Heart right ventricle (tissue), 16 donors: Measurements from ENCODE around the gene MYH8. TPM values are rescaled to one million over a fixed set of nuclear protein-coding genes. Genes with fewer than 3 reads are reported as not detected.

Source experiments
- ATAC-seq, 8 donors: fragments of 200-7000 bp; cut with Tn5 transposase; one replicate each; pipeline ENCODE4 v1.9.1; 2020; ENCODE audit warnings: mild to moderate bottlenecking in 8 of 8, moderate library complexity in 8 of 8, moderate number of reproducible peaks in 1 of 8
- DNase-seq, 2 donors: peaks; one replicate each; pipeline ENCODE4 v3.0.0-alpha.2; 2020
- H3K27ac ChIP-seq, 10 donors: fragments of 200-600 bp; sonication (generic) in 2 of 10; one replicate each; pipeline versions ENCODE4 v1.5.0 to v1.8.0; 2020 to 2022; ENCODE audit warnings: mild to moderate bottlenecking in 3 of 10
- H3K27me3 ChIP-seq, 7 donors: fragments of 200-600 bp; one replicate each; pipeline ENCODE4 v1.8.0; 2021 to 2022; ENCODE audit warnings: mild to moderate bottlenecking in 2 of 7
- H3K36me3 ChIP-seq, 9 donors: fragments of 200-600 bp; sonication (generic) in 1 of 9; one replicate each; pipeline versions ENCODE4 v1.5.0 to v1.8.0; 2020 to 2022; ENCODE audit warnings: mild to moderate bottlenecking in 2 of 9
- H3K4me1 ChIP-seq, 9 donors: fragments of 200-600 bp; sonication (generic) in 1 of 9; one replicate each; pipeline versions ENCODE4 v1.5.0 to v1.8.0; 2020 to 2022; ENCODE audit warnings: mild to moderate bottlenecking in 4 of 9
- H3K4me3 ChIP-seq, 10 donors: fragments of 200-600 bp; sonication (generic) in 2 of 10; one replicate each; pipeline versions ENCODE4 v1.5.0 to v1.8.0; 2020 to 2022; ENCODE audit warnings: mild to moderate bottlenecking in 7 of 10, moderate library complexity in 2 of 10
- H3K9me3 ChIP-seq, 11 donors: fragments of 200-600 bp in 10 of 11; sonication (generic) in 2 of 11; one replicate each; pipeline versions ENCODE4 v1.5.0 to v1.8.0; 2013 to 2022; ENCODE audit warnings: mild to moderate bottlenecking in 2 of 11, control low read depth in 1 of 11, moderate library complexity in 1 of 11
- WGBS, 2 donors: extraction: QIAGEN DNeasy Blood & Tissue Kit; methylation state at CpG; one replicate each; pipeline ENCODE4 v1.1.7; 2013; ENCODE audit warnings: inconsistent platforms in 1 of 2; 5-methylcytosine and 5-hydroxymethylcytosine counted together
- intact Hi-C, 10 donors: fragments of 100-400 bp; cut with DNase I; formaldehyde crosslinking; loops; one replicate each; pipeline versions ENCODE4 v1.11.1 to v1.14.2; 2022
- polyA plus RNA-seq, 2 donors: library from polyadenylated mRNA; stranded (reverse); fragments of 200-250 nt; gene quantifications; one replicate each; pipeline ENCODE4 v1.2.3, GENCODE V29; 2013
- total RNA-seq, 10 donors: library from RNA; stranded (reverse); fragmentation: NEBNext Ultra II Directional in 3 of 10; extraction: Animal tissue kit (Norgen Biotek cat#: 25700) in 3 of 10; gene quantifications; one replicate each; pipeline versions ENCODE4 v1.2.1 to v1.2.4, GENCODE V29; 2021 to 2023
- TF ChIP-seq, protein P1 (sequence below), 9 donors: fragments of 200-600 bp; sonication (generic) in 2 of 9; IDR thresholded peaks; one replicate each; pipeline versions ENCODE4 v1.5.0 to v1.8.0; 2021 to 2022; ENCODE audit warnings: antibody characterized with exemption in 9 of 9, mild to moderate bottlenecking in 5 of 9, moderate library complexity in 1 of 9
- donor health status: Arrhythmogenic right ventricular cardiomyopathy.
- donor health status: ischemic (EF 13 %, LVEDD 7.1; RV severe dilation, severe dysfunction).
- donor health status: healthy with polysubstance abuse.
- donor health status: DM: no; HTN: yes; CAD: no.
- donor health status: DM: no; HTN: no; CAD: no.
- donor health status: ischemic (EF 25% LVEDD 6.9; RV normal size, moderate dysfunction).
- donor health status: ischemic (EF 25% LVEDD 5.7; RV mildly dilated, moderate dysfunction).
- donor health status: healthy.
- donor health status: DM: yes; HTN: yes; CAD: no.
- donor health status: Ischemic cardiomyopathy.
- donor health status: ischemic (EF 35%, LVEDD 5.7; RV mildly dilated, moderate dysfunction).
- donor health status: nonischemic (EF 11% LVEDD 7.7; RV severe dilation, severe dysfunction).
- donor health status: DM: yes; HTN: yes; CAD: no.
- donor health status: PGD.
- donor health status: ischemic (EF 29% LVEDD 5.4; RV normal size, mild dysfunction).
- donor health status: nonischemic (EF 23%, LVEDD 6.1; RV moderate dilation, normal function).

The MYH8 gene
- total and polyA plus RNA-seq, 12 donors: not detected

DNA sequence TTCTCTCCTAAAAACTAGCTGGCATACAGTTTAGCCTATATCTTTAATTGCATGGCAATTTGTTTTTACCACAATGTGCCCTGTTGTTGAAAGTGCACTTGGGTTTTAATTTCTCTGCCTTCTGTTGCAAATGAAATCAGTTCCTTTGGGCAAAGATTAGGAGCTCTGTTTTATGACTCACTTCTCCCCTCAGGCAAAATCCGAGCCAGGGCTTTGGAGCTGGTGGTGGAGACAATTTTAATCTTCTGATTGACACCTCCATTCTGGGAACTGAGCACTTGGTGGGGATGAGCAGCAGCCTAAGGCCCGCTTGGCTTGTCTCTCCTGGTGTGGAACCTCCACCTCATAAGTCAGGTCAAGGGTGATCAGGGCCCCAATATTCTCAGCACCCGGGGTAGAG, 13.3 kb upstream of the MYH8 start:
- Histone ChIP-seq H3K4me3 (no peak overlapping the region), H3K9me3 (peaks cover 0 to 29% (median 0%) of the 10 kb centered on the region in 11 donors), H3K27me3 (peaks cover 0 to 5% (median 0%) of the 10 kb centered on the region in 7 donors), H3K4me1 (no peaks in the 10 kb centered on the region), H3K27ac (no peak overlapping the region), H3K36me3 (no peaks in the 10 kb centered on the region)
- TF ChIP-seq, protein P1, sequence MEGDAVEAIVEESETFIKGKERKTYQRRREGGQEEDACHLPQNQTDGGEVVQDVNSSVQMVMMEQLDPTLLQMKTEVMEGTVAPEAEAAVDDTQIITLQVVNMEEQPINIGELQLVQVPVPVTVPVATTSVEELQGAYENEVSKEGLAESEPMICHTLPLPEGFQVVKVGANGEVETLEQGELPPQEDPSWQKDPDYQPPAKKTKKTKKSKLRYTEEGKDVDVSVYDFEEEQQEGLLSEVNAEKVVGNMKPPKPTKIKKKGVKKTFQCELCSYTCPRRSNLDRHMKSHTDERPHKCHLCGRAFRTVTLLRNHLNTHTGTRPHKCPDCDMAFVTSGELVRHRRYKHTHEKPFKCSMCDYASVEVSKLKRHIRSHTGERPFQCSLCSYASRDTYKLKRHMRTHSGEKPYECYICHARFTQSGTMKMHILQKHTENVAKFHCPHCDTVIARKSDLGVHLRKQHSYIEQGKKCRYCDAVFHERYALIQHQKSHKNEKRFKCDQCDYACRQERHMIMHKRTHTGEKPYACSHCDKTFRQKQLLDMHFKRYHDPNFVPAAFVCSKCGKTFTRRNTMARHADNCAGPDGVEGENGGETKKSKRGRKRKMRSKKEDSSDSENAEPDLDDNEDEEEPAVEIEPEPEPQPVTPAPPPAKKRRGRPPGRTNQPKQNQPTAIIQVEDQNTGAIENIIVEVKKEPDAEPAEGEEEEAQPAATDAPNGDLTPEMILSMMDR (IDR thresholded peaks at IDR 0.05): no peak
- DNase-seq (no peak), ATAC-seq (no peak)
- 65 to 76% methylated on average over 3 of the region's 3 CpGs for WGBS, 2 donors
- intact Hi-C loops: no loop called here

DNA sequence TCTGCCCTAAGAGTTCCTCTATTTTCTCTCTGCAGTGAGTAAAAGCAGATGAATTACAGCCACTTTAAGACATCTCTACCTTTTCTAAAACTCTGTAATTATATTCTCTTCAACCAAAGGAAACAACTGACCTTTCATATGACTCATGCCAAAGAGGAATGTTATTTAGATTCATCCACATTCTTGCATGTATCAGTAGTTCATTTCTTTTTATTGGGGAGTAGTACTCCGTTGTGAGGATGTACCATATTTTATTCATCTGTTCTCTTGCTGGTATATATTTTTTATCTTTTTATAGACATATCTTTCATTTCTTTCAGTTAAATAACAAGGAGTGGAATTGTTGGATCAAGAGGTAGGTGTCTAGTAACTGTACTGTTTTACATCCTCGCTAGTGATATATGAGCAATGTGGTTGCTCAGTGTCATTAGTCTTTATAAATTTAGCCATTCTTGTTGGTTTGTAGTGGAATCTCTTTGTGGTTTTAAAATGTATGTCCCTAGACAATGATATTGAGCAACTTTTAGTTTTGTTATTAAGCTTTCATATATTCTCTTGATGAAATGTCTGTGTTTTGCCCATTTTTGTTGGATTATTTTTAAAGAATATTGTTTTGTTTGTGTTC, 7.8 kb upstream of the MYH8 start:
- 71 to 89% methylated on average over 2 of the region's 2 CpGs for WGBS, 2 donors
- TF ChIP-seq, protein P1 (IDR thresholded peaks at IDR 0.05): no peak
- intact Hi-C loops: no loop called here

DNA sequence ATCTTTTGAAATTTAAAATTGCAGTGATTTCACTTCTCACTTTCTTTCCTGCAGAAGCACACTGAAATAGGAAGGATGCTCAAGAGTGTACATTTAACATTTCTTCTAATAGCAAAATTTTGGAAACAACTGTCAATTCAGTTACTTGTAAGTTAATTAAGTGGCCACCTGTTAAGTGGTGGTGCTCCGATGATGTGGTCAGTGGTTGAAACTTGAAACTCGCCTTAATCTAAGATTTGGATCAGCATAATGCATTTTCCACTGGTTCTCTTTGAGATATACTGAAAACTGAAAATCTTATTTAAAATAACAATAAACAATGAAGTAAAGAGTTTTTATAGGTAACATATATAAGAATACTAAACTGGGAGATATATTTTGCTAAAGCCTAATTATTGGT, 7.0 kb upstream of the MYH8 start:
- Histone ChIP-seq H3K9me3 (peaks cover 0 to 21% (median 0%) of the 10 kb centered on the region in 11 donors), H3K27ac (no peak overlapping the region), H3K4me1 (no peaks in the 10 kb centered on the region), H3K27me3 (no peaks in the 10 kb centered on the region), H3K36me3 (no peaks in the 10 kb centered on the region), H3K4me3 (no peak overlapping the region)
- intact Hi-C loops: no loop called here
- DNase-seq (no peak), ATAC-seq (no peak)
- WGBS, 2 donors: 85 to 86% methylated on average over 2 of the region's 2 CpGs
- TF ChIP-seq, protein P1 (IDR thresholded peaks at IDR 0.05): no peak

More for the DNA sequence above, 7.8 kb upstream of the MYH8 start:
- Histone ChIP-seq H3K27me3 (no peaks in the 10 kb centered on the region), H3K4me1 (no peaks in the 10 kb centered on the region), H3K4me3 (no peak overlapping the region), H3K27ac (no peak overlapping the region), H3K36me3 (no peaks in the 10 kb centered on the region), H3K9me3 (peaks cover 0 to 29% (median 0%) of the 10 kb centered on the region in 11 donors)
- DNase-seq: no peak
- no peak for ATAC-seq

DNA sequence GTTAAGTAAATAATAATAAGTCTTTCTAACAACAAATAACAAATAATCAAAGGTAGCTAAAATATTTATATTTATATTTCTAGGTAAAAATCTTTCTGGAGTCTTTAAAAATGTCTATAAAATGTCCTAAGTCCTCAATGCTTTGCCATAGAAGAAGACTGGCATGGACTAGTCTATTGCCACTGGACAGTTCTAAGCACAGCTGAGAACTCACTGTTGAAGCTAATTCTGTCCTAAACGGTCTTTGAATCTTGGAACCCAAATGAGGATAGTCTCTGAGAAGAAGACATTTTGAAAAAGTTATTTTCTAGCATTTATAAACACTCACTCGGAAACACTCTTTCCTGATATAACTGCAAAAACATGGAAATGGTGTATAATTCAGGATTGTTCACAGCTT, 539 bp downstream of the MYH8 start:
- intact Hi-C loops: no loop called here
- Histone ChIP-seq H3K4me1 (no peaks in the 10 kb centered on the region), H3K27ac (no peak overlapping the region), H3K27me3 (no peaks in the 10 kb centered on the region), H3K9me3 (no peaks in the 10 kb centered on the region), H3K4me3 (no peak overlapping the region), H3K36me3 (no peaks in the 10 kb centered on the region)
- no peak for DNase-seq
- ATAC-seq: no peak
- 65 to 67% methylated on average over 2 of the region's 2 CpGs for WGBS, 2 donors
- TF ChIP-seq, protein P1 (IDR thresholded peaks at IDR 0.05): no peak
